Limb (tissue), 2 donors: ENCODE results near the gene LAMA5.
"Not testable (repeated sequence)": the region's sequence is repeated elsewhere in the genome, so short reads cannot be mapped to it uniquely, and the experiment has no call there.

Experiments used
- DNase-seq, 2 donors: peaks; one replicate each; pipeline ENCODE4 v3.0.0-alpha.2; 2016; ENCODE audit errors: extremely low spot score in 2 of 2

LAMA5 gene

DNA sequence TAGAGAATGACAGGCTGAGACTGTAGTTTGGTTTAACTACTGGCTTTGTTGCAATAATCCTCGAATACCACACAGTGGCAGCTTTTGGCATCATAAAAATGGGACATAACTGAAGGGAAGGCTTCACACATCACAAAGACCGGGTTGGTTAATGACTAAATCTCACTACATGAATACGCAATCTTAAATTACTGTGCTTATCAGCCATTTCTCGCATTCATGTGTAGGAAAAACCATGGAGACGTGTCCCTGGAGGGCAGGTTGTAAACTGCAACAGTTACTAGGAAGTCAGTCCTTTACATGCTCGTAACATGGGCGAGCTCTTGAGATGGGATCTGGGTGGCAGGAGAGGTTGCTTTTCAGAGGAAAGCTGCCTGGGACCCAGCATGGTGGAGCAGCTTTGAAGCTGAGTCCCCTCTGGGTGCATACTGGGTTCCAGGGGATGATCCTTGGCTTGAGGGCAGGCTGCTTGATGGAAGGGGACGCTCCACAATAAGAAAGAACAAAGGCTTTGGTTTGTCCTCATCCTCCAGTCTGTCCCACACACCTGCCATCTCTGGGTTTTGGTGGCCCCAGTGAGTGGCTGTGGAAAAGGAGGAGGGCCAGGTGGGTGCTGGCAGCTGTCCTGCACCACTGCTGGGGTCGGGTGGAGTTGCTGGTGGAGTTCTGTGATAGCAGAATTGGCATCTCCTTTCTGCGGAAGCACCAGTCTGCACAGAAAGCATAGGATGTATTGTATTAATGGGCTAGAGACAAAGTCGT lies 21.9 kb upstream of the LAMA5 start:
- no peak for DNase-seq

DNA sequence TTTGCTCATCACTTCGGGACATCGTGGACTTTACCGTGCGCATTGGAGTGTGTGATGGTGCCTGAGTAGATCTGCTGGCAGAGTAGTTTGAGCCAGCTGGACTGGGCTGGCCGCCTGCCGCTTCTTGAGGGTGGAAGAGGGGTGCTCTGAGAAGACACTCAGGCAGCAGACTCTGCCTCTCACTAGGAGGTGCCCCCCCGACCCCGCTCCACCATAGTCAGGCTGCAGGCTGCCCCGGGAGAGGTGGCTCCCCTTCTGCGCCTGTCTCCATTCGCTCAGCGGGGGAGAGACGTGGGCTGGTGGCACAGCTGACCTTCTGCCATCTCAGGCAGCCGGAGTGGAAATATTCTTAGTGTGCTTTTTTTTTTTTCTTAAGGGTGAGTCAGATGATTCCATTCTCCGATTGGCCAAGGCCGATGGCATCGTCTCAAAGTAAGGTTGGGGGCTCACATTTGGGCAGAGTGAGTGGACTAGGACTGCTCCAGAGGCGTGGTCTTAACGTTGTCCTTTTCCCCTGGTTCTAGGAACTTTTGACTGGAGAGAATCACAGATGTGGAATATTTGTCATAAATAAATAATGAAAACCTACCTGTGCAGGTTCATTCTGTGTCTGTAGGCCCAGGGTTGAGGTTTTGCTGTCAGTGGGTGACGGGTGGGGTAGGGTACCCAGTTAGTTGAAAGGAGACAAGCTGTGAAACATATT lies 21.0 kb upstream of the LAMA5 start:
- DNase-seq: no peak

DNA sequence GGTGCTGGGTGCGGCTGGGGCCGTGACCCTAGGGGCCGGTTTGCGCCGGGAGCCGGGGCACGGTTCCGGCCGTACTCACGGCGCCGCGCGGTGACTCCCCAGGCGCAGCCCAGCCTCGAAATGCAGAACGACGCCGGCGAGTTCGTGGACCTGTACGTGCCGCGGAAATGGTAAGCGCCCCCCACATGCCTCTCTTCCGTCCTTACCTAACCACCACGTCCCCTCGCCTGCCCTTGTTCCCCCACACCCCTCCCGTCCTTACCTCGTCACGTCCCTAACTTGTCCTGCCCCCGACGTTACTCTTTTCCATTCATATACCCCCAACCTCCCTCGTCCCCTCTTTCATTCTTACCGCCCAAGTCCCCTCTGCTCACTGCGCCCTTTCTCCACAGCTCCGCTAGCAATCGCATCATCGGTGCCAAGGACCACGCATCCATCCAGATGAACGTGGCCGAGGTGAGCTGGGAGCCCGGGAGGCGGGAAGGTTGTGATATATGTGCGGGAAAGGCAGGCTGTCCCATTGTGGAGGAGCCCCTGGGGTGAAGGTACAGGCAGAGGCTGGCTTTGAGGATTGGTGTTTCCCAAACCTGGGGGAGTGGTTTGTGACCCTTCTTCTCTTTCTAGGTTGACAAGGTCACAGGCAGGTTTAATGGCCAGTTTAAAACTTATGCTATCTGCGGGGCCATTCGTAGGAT lies 20.3 kb upstream of the LAMA5 start:
- DNase-seq: no peak

DNA sequence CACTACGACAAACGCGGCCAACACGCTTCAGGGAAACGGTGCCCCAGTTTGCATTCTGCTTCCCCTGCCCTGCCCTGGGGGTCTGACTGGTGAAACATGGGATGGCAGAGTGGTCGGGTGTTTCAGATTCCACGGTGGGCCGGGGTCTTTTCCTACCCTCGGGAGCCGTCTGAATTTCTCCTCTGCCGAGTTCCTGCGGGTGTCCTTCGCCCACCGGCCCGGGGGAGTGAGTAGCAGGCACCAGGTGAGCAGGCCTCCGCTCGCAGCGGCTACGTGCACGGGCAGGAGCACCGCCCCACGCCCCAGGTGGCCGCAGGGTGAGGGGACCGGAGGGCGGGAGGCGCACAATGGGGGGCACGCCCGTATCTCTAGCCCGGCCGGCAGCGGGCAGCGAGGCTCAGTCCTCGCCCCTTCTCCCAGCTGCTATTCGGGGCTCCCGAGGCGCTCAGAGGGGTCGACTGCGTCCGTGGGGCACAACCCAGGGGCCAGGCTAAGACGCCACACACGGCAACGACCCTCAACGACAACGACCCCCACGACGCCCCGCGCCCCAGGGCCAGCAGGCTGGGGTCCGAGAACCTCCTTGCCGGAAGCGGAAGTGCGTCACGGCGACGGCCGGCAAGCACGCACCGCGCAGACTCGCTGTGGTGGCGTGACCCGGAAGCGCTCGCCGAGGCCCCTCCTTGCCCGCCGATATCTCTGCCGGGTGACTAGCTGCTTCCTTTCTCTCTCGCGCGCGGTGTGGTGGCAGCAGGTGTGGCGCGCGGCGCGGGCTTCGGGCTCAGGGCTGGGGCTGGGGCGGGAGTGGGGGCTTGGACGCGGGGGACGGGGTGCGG lies 19.5 kb upstream of the LAMA5 start, which contains the start of gene RPS21:
Gene RPS21 (plus strand): TSS at position 721 of the 836 bp plus-strand sequence. CDS start 236 bp downstream, outside the sequence.
- DNase-seq: peak; percentile 93 to 95

DNA sequence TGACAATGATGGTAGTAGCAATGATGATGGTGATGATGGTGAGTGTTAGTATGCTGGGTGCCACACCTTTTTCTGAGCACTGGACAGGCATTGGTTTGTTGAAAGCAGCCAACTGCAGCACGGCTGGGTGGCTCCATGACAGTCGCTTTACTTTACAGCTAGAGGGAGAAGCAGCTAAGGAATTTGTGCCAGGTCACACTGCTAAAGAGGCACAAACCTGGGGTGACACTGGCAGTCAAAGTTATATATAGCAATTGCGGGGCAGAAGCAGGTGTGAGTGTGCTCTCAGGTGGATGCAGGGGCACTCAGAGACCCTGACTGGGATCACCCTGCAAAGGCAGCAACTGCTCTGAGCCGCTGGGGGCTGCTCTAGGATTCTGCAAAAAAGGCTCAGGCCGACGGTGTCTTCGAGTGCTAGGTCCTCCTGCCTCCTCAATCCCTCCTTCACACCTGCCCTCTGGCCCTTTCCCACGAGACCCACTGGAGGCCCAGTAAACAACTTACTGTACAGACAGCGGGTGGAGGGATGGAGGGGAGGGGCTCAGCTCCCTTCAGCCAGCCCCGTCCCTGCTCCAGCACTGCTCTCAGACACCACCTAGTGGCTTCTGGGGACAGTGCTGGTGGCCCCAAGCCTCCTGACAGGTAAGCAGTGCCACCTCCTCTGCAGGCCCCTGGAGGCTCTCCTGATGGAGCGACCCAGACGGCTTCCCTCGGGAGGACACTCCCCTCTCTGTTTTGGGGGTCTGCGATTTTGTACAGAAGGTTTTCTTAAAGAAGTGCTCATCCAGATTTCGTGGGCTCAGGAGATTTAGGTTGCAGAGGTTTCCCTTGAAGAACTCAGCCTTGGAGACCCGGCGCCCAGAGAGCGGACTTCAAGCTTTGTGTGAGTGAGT lies 15.4 kb upstream of the LAMA5 start:
- DNase-seq: peak; percentile 70 to 83

DNA sequence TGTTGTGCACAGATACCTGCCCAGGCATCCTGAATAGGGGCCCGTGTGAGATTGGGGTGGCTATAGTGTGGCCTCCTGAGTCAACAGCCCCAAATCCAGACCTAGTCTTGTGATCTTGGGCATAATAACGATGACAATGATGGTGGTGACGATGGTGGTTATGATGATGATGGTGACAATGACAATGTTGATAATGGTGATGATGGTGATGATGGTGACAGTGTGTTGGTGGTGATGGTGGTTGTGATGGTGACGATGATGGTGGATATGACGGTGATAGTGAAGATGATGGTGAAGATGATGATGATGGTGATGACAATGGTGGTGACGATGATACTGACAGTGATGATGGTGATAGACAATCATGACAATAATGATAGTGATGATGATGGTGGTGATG lies 14.7 kb upstream of the LAMA5 start:
- DNase-seq: no peak

DNA sequence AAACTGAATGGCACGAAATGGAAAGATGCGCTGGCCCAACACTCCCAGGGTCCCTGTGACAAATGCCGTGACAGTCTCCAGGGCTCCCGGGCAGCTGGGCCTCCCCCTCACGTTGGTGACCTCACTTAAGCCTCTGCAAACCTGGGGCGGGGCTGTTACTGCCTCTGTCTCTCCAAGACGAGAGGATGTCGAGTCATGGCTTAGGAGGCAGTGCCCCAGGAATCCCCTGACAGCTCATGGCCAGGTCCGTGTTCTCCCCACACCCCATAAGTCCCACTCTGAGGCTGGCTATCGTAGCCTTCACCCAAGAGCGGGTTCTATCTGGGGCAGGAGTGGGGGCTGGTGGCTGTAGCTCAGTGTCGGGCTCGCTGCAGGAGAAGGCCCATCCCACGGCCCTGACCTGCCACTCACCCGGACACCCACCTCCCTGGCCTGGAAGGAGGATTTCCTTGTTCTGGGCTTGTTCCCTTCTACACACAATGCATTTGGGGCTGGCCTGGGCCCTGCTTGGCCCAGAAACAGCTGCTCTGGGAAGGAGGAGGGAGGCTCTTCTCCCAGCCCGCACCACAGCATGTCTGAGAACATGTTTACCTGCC lies 14.2 kb upstream of the LAMA5 start:
- DNase-seq: no peak

DNA sequence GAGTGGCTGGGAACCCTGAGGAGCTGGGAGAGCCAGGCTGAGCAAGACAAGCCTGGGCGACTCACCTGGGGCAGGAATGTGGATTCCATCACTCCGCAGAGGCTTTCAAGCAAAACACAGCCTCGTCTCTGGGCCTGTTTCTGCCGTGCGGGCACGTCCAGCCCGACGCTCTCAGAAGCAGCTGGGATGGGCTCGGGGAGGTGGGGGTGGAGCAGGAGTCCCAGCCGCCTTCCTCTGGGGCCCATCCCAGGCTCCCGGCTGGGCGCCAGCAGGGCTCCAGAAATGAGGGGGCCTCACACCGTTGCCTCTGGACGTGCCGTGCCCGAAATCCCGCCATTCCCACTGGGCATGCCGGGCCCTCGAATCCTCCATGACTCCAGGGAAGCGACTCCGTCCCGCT lies 11.1 kb upstream of the LAMA5 start:
- DNase-seq: no peak

DNA sequence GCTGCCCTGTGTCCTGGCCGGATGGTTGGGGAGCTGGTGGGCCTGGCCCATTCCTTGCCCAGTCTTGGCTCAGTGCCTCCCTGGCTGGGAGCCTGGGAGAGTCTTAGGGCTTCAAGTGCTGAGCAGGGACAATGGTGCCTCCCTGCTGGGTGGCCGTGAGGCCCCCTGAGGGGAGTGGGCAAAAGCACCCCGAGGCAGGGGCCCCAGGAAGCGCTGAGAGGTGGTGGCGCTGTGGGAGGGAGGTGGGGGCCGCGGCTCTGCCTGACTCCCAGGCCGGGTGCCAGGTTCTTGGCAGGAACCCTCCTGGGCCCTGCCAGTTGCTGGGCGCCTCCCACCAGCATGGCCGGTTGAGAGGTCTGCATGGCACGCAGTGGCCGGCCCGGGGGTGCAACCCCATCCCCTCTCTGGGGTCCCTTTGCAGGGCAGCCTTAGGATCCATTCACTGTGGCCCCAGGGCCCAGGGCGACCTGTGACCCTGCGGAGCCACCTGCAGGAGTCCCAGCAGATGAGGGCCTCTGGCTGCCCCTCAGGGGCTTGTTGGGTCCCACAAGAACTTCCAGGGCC lies 10.6 kb upstream of the LAMA5 start:
- no peak for DNase-seq

DNA sequence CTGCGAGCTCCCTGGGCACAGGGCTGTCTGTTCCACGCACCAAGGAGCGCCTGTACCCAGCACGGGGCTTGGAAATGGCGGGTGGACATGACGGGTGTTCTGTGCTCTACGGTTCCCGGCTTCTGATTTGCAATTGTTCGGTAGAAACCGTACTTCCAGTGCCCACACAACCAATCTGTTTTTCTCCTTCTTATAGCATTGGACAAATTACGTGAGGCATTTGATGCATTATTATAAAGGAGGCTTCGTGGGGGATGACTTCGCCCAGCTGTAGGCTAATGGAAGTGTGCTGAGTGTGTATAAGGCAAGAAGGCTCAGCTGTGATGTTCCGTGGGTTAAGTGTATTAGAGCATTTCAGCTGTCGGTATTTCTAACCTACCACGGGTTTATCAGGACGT lies 10.0 kb upstream of the LAMA5 start:
- no peak for DNase-seq

DNA sequence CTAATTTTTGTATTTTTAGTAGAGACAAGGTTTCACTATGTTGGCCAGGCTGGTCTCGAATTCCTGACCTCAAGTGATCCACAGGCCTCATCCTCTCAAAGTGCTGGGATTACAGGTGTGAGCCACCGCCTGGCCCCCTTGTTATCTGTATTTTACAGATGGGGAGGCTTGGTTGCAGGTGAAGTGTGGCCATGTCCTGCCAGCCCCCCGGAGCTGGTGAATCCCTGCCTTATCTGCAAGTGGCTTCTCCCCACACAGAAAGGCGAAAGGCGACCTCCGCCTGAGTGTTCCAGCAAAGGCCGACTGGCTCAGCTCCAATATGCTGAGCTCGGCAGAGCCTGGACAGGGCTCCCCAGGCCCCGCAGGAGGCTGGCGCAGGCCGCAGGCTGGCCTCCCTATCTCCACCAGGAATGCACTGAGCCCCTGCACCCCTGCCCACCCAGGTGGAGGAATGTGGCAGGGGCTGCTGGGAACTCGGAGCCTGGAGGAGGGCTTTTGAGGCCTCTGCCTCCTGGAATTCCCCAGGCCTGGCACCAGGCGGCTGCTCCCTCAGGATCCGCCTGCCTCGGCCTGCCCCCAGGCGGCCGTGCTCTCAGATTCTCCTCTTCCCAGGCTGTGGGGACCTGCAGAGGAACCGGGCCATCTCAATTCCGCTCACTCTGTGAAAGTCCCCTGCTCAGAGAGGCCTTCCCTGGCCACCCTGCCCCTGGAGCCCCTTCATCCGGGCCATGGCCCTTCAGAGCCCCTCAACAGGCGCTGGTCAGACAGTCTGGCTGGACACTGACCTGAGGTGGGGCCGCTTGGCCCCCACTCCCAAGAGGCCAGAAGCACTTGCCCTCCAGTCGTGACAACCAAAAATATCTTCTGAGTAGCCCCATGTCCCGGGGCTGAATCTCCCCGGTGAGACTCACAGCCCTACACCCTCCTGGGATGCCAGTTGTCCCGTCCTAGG lies 9.3 kb upstream of the LAMA5 start:
- no peak for DNase-seq

DNA sequence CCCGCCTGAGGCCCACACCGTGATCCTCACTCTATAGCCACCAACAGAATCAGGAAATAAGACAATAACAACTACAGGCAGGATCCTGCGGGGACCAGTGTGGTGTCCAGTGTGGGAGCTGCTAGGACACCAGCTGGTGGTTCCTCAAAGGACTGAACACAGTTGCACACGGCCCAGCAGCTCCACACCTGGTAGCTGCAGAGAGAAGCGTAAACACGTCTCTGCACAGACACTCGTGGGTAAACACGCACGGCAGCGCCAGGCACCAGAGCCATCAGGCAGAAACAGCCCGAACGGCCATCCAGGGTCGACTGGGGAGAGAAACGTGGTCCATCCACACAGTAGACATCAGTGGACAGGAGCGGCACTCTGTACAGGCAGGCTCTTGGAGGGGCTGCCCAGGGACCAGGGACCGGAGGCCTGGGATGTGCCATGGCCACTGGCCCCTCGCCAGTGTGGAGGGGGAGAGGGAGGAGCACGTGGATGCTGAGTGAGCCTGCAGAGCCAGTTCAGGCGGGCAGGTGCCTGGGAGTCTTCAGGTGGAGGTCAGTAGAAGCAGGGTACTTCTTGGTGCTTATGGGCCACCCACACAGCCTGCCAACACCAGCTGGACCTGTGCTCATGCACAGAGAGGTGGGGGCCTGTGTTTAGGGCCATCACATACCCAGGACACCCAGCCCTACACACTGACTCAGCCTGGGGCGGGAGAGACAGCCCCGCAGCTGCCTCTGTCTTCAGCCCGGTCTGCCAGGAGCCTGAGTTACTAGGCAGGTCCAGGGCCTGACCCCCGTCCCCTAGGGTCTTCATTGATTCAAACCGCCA lies 7.4 kb upstream of the LAMA5 start:
- no peak for DNase-seq

DNA sequence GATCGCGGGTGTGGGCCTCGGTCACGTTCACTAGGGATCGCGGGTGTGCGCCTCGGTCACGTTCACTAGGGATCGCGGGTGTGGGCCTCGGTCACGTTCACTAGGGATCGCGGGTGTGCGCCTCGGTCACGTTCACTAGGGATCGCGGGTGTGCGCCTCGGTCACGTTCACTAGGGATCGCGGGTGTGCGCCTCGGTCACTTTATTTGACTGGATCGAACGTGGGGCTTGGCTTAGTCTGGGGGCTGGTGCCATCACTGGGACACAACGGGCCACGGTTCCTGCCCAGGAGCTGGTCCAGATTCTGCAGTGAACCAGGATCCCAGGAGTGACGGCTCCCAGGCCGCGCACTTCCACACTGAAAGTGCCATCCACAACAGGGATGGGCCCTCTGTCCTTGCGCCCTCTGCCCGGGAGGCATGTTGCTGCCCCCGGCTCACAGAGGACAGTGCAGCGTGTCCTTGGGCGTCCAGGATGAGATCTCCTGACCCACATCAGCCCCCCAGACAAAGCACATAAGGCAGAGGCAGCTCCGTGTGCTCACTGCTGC lies 6.6 kb upstream of the LAMA5 start:
- not testable (repeated sequence) for DNase-seq

DNA sequence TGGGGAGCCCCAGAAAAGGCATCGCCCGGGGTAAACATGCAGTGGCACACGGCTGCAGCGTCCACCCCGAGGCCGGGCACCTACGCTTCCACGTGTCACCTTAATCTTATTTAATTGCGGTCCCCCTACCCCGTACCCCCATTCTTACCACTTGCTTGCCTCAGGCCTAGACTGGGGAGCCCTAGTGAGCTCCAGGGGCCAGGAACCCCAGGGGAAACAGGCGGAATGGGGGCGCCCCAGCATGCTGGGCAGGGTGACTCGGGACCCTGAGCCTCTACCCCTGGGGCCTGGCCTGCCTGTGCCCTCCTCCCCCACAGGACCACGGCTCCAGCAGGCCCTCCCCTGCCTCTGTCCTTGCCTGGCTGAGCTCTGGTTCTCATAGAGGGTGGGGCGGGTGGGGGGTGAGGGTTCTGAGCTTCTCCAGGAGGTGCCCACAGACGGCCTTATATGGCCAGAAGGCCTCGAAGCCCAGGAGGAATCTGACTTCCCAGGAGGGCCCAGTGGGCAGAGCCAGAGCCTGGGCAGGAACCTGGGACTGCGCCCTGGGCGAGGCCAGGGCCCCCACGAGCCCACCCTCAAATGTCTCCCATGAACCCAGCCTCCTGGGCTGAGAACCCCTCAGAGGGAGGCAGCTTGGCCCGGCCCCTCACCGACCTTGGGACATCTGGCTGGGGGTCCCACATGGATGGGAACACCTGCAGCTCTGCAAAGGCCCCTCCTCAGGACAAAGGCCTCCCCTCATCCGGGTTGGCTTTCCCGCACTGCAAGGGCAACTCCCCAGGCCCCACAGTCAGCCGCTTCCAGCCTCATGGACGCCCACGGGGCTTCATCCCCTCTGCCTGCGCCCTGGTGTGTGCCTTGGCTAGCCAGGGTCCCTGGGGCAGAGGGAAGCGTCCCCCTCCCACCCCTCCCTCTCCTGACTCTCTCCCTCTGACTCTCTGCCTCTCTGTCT lies 5.2 kb upstream of the LAMA5 start:
- DNase-seq: no peak

DNA sequence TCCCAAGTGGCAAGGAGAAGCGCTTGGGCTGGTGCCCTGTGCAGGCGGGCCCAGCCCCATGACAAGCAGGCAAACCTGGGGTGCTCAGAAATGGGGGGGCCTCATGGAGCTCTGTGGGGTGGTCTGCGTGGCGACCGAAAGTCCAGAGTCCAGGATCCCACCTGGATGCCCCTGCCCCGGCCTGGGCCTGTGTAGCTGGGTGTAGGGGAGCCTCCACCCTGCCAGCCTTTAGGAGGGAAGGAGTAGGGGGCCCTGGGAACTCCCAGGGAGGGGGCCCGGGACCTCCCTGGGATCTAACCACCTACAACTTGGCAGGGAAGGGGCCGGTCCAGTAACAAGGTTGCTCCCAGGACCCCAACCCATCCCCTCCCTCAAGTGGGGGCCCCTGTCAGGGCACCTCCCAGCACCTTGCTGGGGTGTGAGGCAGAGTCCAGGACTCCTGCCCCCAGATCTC lies 4.5 kb upstream of the LAMA5 start:
- DNase-seq: no peak
